Posterior cingulate gyrus (tissue), 11 donors: Measurements from ENCODE around the gene AEBP1.

Experiments
- DNase-seq, 10 donors: peaks; one replicate each; pipeline versions ENCODE4 v3.0.0 to v3.0.0-alpha.2; 2020 to 2021; ENCODE audit warnings: mixed read lengths in 3 of 10
- intact Hi-C: fragments of 100-400 bp; cut with DNase I; formaldehyde crosslinking; loops from one replicate; pipeline ENCODE4 v1.15.1; 2023

AEBP1 gene

DNA sequence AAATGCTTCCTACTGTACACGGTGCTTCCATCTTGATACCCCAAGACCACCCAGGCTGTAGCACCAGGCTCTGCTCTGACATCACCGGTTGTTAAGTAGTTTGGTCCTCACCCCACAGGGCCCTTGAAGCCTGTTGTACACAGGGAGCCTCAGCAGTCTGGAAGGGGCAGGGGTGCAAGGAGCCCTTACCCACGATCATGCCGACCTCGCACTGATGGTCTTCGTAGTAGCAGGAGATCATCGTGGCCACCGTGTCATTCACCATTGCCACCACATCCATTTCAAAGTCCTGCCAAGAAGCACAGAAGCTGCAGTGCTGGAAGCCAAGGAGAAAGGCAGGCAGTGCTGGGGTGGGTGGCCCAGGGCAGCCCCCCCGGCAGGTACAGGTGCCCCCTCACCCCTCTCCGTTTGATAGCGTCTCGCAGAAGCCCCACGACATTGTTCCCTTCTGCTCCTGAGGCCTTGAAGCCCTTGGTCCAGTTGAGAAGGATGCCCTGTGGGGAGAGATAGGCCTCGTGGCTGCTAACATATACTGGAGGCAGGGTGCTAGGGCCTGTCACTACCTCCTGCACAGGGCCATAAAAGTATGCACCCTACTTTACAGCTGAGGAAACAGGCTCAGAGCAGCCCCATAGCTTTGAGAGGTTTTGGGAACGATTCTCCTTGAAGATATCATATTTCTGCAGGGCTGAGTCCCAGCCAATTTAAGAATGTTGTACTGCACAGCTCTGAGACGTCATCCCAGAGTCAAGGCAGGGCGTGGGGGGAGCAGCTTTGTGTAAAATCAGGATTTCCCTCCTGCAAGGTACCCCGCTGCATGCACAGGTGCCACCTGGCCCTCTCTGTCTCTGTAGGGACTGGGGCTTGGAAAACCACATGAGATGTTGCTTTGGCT, 45.7 kb downstream of the AEBP1 start:
- peak in 2 of 10 donors; percentile 22 to 49 for DNase-seq
- intact Hi-C loops: no loop called here

DNA sequence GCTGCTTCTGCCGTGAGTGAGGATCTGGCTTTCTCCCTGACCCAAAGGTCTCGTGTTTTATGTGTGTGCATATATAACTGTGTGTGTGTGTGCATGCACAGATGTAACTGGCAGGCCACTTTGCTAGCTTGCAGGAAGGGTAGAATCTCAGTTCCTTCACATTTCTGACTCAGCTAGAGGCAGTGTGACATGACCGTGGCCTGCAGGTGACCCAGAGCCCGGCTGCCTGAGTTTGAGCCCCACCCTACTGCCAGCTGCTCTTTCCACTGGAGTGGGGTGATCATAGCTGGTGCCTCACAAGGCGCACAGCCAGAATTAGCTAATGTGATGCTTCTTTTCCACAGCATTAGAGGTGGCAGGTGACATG, 46.3 kb downstream of the AEBP1 start:
- no peak for DNase-seq
- intact Hi-C loops: no loop called here

DNA sequence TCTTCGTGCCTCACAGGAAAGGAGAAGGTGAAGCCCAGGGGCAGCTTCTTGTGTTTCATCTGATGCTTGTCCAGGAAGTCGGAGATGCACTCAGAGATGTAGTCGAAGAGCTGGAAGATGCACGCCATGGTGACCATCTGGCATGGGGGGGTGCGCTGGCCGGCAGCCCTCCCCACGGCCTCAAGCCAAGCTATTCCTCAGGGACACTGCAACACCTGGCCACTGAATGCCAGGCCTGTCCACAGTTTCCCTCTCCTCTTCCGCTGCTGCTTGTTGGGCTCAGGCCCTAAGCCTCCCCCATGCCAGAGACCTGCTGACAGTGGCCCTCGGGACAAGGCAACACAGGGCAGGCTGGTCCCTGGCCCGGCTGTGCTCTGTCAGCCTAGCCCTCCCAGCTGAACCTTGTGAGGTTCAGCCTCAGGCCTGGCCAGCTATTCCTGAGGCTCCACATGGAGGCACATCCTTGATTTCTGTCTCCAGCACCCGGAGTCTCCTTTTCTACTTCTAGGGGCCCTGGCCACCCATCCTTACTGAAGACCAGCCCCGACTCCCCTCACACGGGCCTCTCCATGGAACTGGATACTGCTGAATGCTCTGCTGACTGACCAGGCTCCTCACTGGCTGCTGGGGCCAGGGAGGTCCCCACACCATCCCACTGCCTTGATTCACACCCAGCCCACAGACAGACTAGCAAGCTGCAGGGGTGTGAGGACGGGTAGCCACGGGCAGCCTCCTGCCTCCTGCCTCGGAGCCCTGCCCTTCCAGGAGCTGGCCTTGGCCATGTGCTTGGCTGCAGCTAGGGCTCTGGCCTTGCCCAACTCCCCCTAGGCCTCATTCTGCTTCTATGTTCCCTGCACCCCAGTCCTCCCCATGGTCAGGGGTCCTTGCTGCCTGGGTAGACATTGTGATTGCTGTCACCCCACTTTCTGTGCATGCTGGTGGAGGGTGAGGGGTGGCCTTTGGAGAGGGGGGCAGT, 47.1 kb downstream of the AEBP1 start:
- intact Hi-C loops: no loop called here
- DNase-seq: peak in 1 of 10 donors; percentile 70

DNA sequence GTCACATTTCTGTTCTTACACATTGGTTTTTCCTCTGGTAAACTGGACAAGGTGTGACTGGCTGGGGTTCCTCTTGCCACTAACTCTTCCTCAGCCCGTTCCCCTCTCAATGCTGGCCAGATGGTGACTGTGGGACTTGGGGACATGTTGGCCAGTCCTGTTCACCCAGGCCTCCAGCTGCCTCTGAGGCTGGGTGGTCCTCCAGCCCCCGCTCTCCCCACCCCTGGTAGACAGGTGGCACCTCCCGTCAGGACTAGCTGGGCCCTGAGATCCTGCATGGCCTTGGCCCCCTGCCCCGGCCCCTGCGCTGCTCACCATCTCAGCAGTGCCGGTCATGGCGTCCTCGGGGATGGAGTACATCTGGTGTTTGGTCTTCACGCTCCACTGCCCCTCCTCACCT, 47.8 kb downstream of the AEBP1 start:
- intact Hi-C loops: no loop called here
- DNase-seq: peak in 1 of 10 donors; percentile 74

DNA sequence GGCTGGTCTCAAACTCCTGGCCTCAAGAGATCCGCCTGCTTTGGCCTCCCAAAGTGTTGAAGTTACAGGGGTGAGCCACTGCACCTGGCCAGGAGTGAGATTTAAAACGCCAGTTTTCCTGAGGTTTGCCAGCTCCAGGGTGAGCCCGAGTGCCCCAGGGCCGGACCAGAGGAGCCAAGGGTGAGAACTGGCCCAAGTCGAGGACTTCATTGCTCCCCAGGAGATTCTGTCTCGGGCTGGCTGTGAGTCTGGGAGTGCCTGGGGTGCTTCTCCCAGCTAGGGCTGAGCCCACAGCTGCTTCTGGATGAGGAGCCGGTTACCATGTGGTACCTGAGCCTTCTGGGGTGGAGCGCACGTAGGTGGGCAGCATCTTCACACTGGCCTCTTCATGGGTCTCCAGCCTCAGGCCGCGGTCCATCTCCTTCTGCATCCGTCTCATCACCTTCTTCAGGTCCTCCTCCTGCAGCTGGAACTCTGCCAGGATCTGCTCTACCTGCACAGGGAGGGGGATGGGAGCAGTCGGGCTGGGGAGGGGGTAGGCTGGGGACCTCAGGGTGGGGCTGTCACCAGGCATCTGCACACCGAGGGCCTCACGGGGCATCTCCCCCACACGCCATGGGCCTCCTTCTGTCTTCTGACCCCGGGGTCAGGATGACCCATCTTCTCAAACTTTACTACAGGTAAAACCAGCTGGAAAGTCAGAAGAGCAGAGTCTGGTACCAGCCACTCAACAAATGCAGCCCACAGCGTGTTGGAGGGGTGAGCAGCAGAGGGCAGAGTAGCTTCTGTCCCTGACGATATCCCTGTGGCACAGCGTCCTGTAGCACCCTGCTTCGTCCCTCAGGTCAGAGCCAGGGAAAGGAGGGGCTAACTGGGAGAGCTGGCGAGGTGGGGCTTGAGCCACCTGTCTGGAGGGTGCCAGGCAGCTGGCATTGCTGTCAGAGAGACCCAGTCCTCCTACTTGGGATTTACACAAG, 49.1 kb downstream of the AEBP1 start:
- peak in 2 of 10 donors; percentile 57 to 66 for DNase-seq

DNA sequence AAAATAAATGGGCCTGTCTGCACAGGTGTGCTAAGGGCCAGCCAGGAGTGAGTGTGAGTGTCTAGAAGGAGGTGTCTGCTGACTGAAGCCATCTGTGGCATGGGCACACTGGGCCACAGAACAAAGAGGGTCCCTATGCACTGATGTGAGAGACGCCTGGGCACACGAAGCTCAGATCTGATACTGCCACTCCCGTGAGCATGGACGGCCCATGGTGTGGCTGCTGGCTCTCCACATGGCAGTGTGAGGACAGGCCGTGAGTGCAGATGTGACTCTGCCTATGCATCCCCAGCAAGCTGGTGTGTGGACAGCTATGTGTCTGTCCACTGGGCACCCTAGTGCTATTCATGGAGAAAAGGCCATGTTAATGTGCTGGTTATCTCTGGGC, 49.8 kb downstream of the AEBP1 start:
- peak in 1 of 10 donors; percentile 52 for DNase-seq

More for the DNA sequence above, 49.1 kb downstream of the AEBP1 start:
- intact Hi-C loops: no loop called here

DNA sequence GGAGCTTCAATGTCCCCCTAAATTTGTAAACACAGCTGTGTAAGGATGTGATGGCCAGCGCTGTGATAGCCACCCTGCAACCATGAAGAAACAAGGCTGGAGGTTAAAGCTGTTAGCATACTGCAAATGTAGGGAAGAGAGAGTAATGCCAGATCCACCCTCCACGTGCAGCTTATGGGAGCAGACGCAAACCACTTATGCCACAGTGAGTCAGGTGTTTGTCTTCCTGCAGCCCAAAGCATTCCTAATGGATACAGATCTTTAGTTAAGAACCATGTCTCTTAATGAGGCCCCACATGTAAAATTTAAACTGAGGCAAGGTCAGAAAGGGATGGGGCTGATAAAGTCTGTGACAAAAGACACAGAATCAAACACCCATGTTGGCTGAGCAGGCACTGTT, 50.6 kb downstream of the AEBP1 start:
- peak in 1 of 10 donors; percentile 14 for DNase-seq
- intact Hi-C loops: no loop called here

More for the DNA sequence above, 49.8 kb downstream of the AEBP1 start:
- intact Hi-C loops: no loop called here

DNA sequence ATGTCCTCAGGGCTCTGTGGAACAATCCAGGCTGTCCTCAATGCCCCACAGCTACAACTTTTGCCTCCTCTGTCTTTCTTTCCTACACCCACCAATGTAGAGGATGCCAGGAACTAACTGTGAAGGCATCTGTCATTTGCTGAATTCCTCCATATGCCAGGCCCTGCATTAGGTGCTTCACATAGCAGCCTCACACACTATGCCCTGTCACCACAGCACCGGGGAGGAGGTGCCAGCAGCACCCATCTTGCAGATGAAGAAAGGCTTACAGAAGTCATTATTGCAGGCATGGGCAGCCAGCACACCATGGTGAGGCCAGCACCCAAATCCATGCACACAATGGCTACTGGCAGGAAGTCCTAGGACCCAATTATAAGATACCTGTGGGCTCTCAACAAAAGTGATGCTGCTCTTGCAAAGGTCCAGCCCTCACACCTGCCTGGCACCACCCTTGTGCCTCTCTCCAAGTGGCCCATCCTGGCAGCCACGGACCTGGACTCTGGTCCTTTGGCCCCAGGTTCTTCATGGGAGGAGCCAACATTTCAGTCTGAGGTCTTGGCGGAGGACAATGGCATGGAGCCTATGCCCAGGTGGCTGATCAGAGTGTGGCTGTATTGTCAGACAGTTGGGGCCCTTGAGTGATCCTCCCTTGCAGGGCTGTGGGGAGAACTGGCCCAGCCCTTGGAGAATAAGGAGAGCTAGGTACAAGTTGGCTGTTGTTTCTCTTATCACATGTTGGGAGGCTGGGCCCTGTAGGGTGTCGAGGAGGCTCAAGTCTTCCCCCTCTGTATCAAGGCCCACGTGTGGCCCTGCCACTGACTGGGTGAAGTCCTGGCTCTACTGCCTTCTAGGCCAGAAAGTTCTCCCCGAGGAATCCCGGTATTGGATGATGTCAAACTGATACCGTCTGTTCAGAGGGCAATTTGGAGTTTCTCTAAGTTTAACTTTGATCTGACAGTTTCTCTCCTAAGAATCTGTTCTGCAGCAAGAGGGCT, 51.3 kb downstream of the AEBP1 start:
- intact Hi-C loops: no loop called here
- peak in 4 of 10 donors; percentile 30 to 92 (median 72) for DNase-seq

DNA sequence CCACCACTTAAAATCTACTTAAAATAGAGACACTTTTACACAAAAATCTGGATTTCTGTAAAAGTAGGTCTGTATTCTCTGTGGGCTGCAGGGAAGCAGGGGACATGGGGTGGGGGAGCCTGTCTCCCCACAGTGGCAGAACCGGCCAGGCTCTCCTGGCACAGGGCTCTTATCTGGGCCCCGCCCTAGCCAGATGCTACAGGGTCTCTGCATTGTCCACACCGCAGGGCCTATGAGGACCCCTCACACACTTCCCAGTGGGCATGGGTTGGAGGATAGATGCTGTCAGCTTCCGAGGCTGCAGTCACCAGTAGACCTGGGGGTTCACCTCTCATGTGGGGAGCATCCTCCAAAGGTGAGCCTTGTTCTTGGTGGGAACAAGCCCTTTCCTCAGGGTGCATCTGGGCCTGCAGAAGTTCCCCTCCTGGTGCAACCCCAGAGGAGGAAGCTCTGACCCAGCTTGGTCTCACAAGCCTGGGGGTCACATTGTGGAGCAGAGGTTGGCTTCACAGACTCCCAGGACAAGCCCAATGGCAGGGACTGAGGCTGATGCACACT, 52.4 kb downstream of the AEBP1 start:
- DNase-seq: peak in 2 of 10 donors; percentile 30 to 60
- intact Hi-C loops: no loop called here

DNA sequence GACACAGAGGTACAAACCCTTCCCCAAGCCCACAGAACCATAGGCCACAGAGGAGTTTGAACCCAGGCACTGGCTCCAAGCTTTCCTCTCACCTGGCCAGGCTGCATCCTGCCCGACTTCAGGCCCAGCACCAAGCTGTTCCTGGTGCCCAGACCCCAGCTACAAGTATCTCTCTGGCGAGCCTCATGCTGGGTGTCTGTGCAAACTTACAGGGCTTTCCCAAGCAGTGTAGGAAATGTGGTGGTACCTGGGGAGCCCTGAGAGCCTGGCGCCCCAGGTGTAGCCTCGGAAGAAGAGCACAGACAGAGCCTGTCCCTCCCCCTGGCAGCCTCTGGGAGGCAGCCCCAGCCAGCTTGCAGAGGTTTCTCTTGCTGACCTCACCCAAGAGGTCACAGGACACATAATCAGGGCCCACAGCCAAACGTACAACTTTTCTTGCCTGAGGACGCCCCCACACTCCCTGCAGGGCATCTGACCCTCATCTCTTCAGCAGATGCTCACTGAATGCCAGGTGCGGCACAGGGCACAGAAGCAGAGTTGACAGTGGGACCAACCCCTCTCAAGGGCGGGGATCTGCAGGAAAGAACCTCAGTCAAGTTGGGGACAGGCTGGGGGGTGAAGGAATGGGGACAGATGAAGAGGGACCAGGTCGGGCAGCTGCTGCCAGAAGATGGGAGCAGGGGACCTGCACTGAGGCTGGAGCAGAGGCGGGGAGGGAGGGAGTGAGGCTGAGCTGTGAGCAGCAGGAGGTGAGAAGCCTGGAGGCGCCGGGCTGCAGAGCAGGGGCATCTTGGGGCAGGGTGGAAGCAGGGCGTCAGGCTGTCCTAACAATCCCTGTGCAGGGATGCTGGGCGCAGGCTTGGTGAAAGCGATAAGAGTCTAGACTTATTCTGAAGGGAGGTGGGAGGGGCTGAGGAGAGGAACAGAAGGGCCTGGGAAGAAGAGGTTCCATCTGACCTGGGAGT, 53.3 kb downstream of the AEBP1 start:
- intact Hi-C loops: no loop called here
- no peak for DNase-seq

DNA sequence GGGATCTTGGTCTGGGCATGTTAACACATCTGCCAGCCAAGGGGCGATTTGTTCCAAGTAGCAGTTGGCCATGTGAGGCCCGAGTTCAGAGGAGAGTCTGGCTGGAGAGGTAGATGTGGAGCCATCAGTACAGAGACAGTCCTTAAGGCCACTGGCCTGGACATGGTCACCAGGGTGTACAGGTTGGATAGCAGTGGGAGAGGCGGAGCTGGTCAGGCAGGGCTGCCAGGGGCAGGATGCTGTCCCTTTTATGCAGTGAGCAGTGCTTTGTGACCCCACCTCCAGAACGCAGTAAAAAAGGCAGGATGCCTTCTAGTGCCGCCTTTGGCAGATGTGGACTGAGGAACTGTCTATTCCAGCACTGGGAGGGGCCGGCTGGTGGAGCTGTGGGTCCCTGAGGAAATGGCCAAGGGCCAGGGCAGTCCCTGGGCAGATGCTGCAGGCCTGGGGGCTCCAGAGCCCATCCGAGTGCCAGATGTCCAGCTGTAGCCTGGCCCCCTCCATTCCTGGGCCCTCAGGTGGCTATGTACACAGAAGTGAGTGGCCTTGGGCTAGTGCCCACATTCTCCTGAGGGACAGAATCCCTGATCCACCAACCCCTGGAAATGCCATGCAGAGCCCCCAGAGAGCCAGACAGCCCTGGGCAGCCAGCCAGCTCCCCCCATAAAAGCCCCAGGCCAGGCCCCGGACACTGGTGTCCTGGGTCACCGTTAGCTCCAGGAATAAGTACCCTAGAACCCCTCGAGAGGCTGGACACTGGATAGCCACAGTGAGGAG, 54.1 kb downstream of the AEBP1 start:
- intact Hi-C loops: no loop called here
- DNase-seq: no peak

DNA sequence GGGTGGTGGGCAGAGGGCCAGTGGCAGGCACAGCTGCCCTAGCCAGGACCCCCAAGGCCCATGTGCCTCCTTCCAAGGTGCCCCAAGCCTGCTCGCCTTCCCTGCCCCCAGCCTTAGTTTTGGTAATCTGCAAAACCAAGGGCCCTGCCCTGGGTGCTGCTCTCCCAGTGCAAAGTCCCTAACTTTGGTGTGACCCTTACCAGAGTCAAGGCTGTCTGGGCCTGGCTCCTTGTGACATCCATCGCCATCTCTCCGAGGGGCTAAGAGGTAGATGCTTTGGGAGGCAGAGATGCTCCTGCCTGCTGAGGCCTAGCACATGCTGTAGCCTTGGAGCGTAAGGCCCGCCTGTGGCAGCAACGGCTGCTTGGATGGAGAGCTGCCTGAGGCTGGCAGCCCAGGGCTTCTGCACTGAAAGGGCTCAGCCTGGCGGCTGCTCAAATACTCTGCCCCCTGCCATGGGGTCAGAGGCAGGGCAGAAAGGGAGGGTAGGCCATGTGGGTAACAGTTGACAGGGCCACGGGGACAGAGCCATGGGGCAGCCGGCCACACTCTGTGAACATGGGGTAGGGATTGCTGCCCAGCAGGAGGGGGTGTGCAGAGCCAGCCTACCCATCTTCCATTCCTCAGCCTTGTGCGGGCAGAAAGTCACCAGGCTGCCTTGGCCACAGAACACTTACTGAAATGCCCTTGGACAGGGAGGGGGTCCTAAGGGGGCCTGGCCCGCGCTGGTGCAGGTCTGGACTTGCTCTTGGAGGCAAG, 54.9 kb downstream of the AEBP1 start:
- DNase-seq: peak in 1 of 10 donors; percentile 25
- intact Hi-C loops: no loop called here

DNA sequence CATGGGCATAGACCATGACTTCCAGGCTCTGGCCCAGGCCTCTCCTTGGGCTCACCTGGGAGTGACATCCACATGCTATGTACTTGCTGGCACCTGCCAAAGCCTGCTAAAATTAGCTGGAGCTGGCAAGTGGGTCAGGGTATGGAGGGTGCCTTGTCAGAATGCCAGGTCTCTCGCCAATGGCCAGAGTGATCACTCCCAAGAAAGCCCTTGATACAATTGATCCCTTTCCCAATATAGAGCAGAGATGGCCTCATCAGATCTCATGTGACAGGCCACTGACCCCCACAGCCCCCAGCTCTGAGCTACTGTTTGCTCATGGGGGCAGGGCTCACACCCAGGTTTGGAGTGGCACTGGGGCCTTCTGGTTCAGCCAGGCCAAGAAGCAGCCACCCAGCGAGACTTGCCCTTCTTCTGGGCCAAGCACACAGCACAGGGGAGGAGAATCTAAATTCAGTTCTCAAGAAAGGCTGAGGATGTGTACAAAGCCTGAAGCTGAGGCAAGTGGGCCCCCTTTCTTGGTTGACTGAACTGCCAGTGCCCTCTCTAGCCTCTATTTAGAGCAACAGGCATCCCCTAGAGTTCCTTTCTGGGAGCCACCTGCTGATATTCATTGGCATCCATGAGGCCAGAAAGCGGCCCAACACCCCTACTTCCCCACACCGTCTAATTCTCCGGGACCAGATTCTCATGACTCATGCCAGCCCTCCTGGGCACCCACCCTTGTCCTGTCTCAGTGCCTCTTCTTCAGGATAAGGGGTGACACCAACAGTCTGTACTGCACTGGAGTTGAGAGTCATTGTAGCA, 55.9 kb downstream of the AEBP1 start:
- intact Hi-C loops: no loop called here
- no peak for DNase-seq

DNA sequence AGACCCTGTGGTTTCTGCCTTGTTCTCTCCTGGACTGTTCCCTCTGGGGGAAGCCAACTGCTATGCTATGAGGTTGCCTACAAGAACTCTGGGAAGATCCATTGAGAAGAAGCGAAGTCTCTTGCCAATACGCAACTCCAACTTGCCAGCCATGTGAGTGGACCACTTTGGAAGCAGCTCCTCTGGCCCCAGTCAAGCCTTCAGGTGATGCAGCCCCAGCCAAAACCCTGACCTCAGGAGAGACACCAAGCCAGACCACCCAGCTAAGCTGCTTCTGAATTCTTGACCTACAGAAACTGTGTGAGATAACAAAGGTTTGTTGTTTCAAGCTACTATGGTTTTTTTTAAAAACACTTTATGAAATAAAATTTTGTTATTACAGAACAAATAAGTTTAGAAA, 57.2 kb downstream of the AEBP1 start:
- intact Hi-C loops: no loop called here
- no peak for DNase-seq

DNA sequence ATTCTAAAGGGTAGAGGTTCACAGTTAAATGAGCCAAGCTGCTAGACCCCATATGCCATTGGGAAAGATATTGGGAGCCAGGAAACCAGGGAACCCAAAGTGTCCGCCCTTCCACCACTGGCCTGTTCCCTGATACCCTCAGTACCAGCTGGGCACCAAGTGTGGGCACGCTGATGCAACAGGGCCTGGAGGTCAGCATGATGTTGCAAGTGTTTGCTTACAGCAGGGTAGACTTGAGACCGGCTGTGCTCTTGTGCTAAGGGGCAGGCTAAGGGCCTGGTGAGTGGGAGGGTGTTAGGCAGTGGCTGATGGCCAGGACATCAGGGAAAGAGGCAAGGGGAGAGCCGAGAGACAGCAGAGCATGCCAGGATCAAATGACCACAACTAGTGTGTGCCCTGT, 58.0 kb downstream of the AEBP1 start:
- intact Hi-C loops: no loop called here
- DNase-seq: no peak
